NAMALWA (cell line): Measurements from ENCODE around the gene ABHD6.
"Not testable (repeated sequence)": the region's sequence is repeated elsewhere in the genome, so short reads cannot be mapped to it uniquely, and the experiment has no call there.

Experiments used
- DNase-seq: peaks from one replicate; pipeline ENCODE4 v3.0.0-alpha.2; 2015; ENCODE audit warnings: low spot score

ABHD6 gene

DNA sequence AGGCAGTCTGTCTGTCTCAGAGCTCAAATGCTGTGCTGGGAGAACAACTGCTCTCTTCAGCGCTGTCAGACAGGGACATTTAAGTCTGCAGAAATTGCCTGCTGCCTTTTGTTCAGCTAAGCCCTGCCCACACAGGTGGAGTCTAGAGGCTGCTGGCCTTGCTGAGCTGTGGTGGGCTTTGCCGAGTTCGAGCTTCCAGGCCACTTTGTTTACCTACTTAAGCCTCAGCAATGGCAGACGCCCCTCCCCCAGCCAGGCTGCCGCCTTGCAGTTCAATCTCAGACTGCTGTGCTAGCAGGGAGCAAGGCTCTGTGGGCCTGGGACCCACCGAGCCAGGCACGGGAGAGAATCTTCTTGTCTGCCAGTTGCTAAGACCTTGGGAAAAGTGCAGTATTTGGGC is 43.5 kb downstream of the ABHD6 start:
- no peak for DNase-seq

GRCh38 chr3:58285334-58285733 is 47.7 kb downstream of the ABHD6 start:
- no peak for DNase-seq

DNA sequence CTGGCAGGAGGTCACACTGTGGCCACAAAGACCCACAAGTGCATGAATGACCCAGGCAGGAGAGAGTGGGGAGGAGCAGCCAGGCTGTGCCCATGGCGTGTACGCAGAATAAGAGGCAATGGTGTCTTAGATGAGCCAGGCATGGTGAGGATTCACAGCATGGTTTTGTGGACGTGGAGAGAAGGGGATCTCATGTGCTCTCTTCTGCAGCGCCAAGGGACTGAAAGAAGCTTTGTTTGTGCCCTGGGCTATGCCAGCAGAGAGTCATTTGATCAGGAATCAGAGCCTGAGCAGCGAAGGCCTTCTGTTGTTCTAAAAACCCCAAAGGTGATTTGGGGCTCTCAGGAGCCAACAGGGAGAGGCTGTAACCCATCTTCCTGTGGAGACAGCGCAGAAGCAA is 49.8 kb downstream of the ABHD6 start:
- no peak for DNase-seq

GRCh38 chr3:58288011-58288728 is 50.6 kb downstream of the ABHD6 start:
- peak; percentile 39 for DNase-seq

DNA sequence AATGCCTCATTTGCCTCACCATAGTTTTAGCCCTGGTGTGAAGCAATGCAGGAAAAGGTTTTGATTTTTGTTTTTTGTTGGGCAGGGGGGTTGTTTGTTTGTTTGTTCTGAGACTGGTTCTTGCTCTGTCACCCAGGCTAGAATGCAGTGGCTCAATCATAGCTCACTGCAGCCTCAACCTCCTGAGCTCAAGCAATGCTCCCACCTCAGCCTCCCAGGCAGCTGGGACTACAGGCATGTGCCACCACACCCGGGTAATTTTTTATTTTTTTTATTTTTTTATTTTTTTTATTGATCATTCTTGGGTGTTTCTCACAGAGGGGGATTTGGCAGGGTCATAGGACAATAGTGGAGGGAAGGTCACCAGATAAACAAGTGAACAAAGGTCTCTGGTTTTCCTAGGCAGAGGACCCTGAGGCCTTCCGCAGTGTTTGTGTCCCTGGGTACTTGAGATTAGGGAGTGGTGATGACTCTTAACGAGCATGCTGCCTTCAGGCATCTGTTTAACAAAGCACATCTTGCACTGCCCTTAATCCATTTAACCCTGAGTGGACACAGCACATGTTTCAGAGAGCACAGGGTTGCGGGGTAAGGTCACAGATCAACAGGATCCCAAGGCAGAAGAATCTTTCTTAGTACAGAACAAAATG is 51.5 kb downstream of the ABHD6 start:
- DNase-seq: not testable (repeated sequence)

DNA sequence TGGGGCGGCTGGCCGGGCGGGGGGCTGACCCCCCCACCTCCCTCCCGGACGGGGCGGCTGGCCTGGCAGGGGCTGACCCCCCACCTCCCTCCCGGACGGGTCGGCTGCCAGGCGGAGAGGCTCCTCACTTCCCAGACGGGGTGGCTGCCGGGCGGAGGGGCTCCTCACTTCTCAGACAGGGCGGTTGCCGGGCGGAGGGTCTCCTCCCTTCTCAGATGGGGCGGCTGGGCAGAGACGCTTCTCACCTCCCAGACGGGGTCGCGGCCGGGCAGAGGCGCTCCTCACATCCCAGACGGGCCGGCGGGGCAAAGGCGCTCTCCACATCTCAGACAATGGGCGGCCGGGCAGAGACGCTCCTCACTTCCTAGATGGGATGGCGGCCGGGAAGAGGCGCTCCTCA is 52.9 kb downstream of the ABHD6 start:
- not testable (repeated sequence) for DNase-seq

GRCh38 chr3:58291671-58292338 is 54.2 kb downstream of the ABHD6 start:
- no peak for DNase-seq

DNA sequence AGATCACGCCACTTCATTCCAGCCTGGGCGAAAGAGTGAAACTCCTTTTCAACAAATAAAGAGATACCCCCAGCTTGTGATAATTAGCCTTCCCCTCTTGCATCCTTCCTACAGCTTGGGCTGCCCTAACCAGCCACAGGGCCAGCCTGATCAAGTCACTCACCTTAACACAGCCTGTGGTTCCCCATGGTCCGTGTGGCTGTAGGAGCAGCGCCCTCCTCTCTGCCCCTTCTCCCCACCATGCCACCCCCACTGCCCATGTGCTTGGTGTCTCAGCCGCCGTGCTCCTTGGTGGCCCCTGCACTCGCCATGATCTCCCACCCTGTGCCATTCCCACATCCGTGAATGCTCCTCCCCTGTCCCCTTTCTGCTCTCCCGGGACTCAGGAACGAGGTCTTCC is 55.3 kb downstream of the ABHD6 start:
- no peak for DNase-seq

- DNase-seq: no peak
These were observed 55.9 kb downstream of the ABHD6 start for GRCh38 chr3:58293516-58293915.

DNA sequence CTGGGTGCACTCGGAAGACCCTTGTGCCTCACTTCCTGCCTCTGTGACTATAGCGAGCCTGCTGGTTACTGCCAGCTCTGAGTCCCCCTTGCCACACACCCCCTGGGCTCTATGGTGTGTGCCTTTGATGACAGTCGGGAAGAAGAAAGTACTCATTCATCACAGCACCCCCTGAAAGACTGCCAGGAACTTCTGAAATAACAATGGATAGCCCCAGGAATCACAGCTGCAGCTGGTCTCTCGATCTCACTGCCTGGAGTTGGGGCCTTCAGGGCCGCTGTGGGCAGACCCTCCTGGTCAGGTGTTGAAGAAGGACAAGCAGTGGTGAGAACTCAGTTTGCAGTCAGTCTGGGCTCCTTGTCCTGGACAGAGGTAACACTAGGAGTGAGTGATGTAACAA is 58.7 kb downstream of the ABHD6 start:
- no peak for DNase-seq

- DNase-seq: no peak
These were observed 59.3 kb downstream of the ABHD6 start for GRCh38 chr3:58296843-58297242.

DNA sequence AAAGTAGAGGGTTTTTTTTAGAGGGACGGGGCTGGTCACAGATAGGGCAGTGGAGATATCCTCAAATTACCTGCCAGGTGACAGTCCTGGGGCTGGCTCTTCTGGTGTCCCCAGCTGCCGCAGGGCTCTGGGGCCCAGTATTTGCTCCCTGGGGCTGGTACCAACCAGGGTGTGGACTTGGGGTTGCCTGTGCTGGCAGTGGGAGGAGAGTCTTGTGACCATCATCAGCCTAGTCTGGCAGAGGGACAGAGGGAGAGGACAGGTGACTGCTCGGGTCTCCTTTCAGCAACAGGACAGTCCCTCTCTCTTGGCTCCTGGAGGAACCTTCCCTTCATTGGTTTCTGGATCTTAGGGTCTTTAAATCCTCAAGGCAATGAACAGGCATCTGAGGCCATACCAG is 60.6 kb downstream of the ABHD6 start:
- no peak for DNase-seq

- no peak for DNase-seq
These were observed 61.5 kb downstream of the ABHD6 start for GRCh38 chr3:58299075-58299474.

- DNase-seq: peak; percentile 40
These were observed 62.4 kb downstream of the ABHD6 start for GRCh38 chr3:58299839-58300516.

GRCh38 chr3:58305882-58306711 is 68.5 kb downstream of the ABHD6 start, which contains the start of the genes HTD2 and RPP14:
Gene HTD2, plus strand, starts transcription at chr3:58306520. Its CDS starts 11,094 bp downstream, at chr3:58317614.
Gene RPP14, plus strand, starts transcription at chr3:58306245. Its CDS starts 4,085 bp downstream, at chr3:58310330.
- peak; percentile 94 for DNase-seq

- peak; percentile 74 for DNase-seq
These were observed 70.1 kb downstream of the ABHD6 start for GRCh38 chr3:58307639-58308215.

- DNase-seq: no peak
These were observed 71.1 kb downstream of the ABHD6 start for GRCh38 chr3:58308728-58309127.

GRCh38 chr3:58317811-58318210 is 80.2 kb downstream of the ABHD6 start:
- DNase-seq: no peak

DNA sequence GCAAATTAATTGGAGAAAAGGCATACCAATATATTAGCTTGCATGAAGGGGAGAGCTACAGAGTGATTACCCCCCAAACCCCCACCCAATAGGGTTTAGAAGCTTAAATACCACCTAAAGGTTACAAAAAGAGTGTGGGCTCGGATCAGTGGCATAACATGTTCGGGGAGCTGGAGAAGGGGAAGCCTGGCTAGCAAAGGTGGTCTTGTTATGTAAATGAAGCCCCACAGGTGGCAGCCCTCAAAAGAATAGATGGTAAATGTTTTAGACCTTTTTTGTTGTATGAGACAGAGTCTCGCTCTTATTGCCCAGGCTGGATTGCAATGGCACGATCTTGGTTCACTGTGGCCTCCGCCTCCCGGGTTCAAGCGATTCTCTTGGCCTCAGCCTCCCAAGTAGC is 84.2 kb downstream of the ABHD6 start:
- DNase-seq: no peak

DNA sequence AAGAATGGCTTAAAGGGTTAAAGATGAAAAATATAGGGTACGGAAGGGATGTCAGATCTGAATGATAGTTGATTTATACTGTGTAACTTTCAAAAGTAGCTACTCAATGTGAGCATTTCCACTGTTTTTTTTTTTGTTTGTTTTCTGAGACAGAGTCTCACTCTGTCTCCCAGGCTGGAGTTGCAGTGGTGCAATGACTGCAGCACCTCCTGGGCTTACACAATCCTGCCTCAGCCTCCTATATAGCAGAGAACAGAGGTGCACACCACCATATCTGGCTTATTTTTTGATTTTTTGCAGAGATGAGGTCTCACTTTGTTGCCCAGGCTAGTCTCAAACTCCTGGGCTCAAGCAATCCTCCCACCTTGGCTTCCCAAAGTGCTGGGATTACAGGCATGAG is 85.2 kb downstream of the ABHD6 start:
- no peak for DNase-seq
